Left lobe of liver (tissue), 2 donors: ENCODE results near the gene TCF7. TPM values are rescaled to one million over a fixed set of nuclear protein-coding genes. Genes with fewer than 3 reads are reported as not detected.
"Not testable (repeated sequence)": the region's sequence is repeated elsewhere in the genome, so short reads cannot be mapped to it uniquely, and the experiment has no call there.

Experiments used
- ATAC-seq: fragments of 200-7000 bp; cut with Tn5 transposase; one replicate; pipeline ENCODE4 v1.9.1; 2020; ENCODE audit warnings: mild to moderate bottlenecking, moderate library complexity
- DNase-seq: peaks from one replicate; pipeline ENCODE4 v3.0.0-alpha.2; 2020; ENCODE audit warnings: low spot score
- total RNA-seq: library from RNA; stranded (reverse); gene quantifications from one replicate; pipeline ENCODE4 v1.2.1, GENCODE V29; 2021
- donor health status: DM: no; HTN: no; CAD: no; lungs with moderate emphysema.
- donor health status: DM: no; HTN: yes; CAD: no.

Gene TCF7
- total RNA-seq, 1 donor from 2014 or later = 3.1 TPM

GRCh38 chr5:134142052-134142451, 27.6 kb downstream of the TCF7 start:
- peak; percentile 41 for DNase-seq
- no peak for ATAC-seq

DNA sequence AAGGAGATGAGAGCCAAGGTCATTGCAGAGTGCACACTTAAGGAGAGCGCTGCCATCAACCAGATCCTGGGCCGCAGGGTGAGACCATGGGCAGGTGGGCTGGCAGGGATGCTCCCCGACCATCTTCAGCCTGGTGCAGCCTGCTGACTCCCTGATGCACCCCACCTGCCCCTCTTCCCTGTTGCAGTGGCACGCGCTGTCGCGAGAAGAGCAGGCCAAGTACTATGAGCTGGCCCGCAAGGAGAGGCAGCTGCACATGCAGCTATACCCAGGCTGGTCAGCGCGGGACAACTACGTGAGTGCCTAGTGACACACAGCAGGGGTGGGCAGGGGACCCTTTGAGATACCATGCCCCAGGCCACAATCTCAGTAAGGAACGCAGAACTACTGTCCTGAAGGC, 28.3 kb downstream of the TCF7 start:
- ATAC-seq (no peak), DNase-seq (peak; percentile 40)

- ATAC-seq (no peak), DNase-seq (peak; percentile 22)
Observed at GRCh38 chr5:134143431-134143830, 28.9 kb downstream of the TCF7 start.

- ATAC-seq = no peak
- DNase-seq = peak; percentile 28
Observed at GRCh38 chr5:134143944-134144941, 29.8 kb downstream of the TCF7 start.

GRCh38 chr5:134145041-134145757, 30.7 kb downstream of the TCF7 start:
- ATAC-seq (no peak), DNase-seq (peak; percentile 31)

DNA sequence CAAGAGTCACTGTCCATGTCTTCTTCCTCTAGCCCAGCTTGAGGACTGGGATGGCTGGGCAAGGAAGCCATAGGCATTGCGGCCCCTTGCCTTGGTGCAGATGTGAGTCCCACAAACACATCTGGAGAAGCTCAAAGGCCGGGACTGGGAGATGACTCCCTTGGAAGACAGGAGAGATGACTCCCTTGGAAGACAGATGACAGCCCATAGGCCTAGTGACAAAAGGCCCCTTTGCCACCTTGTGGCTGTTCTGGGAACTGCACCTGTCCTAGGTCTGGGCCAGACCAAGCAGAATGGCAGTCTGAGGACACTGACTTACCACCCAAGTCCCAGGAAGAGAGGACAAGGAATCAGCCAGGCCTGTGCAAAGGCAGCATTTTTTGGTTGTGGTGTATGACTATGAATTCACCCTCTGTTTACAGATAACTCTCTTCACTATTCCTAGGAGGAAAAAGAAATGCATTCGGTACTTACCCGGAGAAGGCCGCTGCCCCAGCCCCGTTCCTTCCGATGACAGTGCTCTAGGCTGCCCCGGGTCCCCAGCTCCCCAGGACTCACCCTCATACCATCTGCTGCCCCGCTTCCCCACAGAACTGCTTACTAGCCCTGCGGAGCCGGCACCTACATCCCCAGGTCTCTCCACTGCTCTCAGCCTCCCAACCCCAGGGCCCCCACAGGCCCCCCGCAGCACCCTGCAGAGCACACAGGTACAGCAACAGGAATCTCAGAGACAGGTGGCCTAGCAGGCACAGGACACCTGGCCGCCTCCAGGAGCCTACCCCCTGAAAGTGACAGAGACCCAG, 31.5 kb downstream of the TCF7 start:
- peak; percentile 78 for DNase-seq
- peak; percentile 86 for ATAC-seq

- DNase-seq (peak; percentile 29), ATAC-seq (no peak)
Observed at GRCh38 chr5:134146651-134147518, 32.4 kb downstream of the TCF7 start.

- ATAC-seq (no peak), DNase-seq (peak; percentile 26)
Observed at GRCh38 chr5:134148316-134148715, 33.8 kb downstream of the TCF7 start.

GRCh38 chr5:134148986-134149539, 34.6 kb downstream of the TCF7 start:
- DNase-seq (no peak), ATAC-seq (no peak)

- ATAC-seq (peak; percentile 71), DNase-seq (peak; percentile 52)
Observed at GRCh38 chr5:134149571-134150303, 35.3 kb downstream of the TCF7 start.

GRCh38 chr5:134151723-134152122, 37.2 kb downstream of the TCF7 start:
- ATAC-seq (no peak), DNase-seq (peak; percentile 14)

DNA sequence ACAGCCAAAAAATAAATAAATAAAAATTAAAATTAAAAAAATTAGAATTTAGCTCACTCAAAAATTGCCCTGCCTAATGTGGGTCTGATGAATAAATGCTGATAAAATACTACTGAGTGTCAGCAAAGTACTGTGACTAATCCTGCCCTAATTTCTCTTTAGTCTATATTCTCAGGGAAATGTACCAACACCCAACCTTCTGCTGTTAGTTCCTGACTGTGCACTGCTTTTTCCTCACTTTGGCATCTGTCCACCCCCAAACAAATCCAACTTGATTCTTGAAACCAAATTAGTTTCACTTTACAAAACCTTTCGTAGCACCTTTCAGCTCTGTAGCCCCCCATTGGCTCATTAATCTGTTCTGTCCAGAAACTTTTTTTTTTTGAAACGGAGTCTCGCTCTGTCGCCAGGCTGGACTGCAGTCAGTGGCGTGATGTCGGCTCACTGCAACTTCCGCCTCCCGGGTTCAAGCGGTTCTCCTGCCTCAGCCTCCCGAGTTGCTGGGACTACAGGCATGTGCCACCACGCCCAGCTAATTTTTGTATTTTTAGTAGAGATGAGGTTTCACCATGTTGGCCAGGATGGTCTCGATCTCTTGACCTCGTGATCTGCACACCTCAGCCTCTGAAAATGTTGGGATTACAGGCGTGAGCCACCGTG, 37.8 kb downstream of the TCF7 start:
- peak; percentile 15 for DNase-seq
- ATAC-seq = not testable (repeated sequence)

- ATAC-seq = no peak
Observed at GRCh38 chr5:134153241-134153640, 38.8 kb downstream of the TCF7 start.

DNA sequence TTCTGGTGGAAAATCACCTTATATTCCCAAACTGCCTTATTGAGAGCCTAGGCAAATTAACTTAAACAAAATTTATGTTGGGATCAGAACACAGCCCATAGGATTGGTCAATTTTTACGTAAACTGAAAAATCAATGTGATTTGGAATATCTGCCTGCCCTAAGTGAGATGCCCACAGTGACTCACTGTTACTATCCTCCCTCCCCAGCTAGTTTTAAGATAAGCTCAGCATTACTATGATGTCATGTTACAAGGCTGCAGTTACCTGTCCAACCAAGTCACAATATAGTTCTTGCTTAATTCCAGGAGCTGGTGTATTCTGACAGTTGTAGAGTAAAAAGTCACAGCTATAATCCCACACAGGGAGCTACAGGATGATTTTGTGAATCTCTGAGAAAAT, 39.2 kb downstream of the TCF7 start:
- ATAC-seq (no peak), DNase-seq (no peak)

More at GRCh38 chr5:134153241-134153640, 38.8 kb downstream of the TCF7 start:
- DNase-seq = no peak

- no peak for DNase-seq
Observed at GRCh38 chr5:134161513-134162395, 47.3 kb downstream of the TCF7 start.

DNA sequence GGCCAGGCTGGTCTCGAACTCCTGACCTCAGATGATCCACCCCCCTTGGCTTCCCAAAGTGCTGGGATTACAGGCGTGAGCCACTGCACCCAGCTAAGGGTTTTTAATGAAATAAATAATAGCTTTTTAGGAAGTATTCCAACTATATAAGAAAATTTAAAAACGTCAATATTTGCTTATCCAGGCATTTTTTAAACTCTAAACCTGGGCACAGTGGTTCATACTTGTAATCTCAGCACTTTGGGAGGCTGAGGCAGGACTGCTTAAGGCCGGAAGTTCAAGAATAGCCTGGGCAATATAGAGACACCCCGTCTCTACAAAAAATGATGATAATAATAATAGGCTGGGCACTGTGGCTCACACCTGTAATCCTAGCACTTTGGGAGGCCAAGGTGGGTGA, 48.1 kb downstream of the TCF7 start:
- ATAC-seq (no peak), DNase-seq (no peak)

More at GRCh38 chr5:134161513-134162395, 47.3 kb downstream of the TCF7 start:
- ATAC-seq = no peak

DNA sequence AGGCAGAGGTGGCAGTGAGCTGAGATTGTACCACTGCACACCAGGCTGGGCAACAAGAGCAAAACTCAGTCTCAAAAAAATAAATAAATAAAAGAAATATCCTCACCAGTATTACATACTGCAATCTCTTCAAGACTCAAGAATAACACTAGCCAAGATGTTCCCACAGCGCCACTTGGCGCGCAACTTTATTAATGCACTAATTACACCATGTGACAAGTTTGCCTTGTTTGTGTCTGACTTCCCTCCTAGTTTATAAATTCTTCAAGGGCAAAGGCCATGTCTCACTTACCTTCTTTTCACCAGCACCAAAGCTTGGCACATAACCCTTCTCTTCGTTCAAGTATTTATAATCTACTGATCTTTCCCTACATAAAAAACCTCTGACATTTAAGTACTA, 57.5 kb downstream of the TCF7 start:
- DNase-seq (no peak), ATAC-seq (no peak)
